Mesothelial cell of epicardium (in vitro differentiated cells): Measurements from ENCODE around the gene LRRIQ1. TPM values are rescaled to one million over a fixed set of nuclear protein-coding genes. Genes with fewer than 3 reads are reported as not detected.

Experiments used
- DNase-seq, 2 experiments: peaks; one replicate each; pipeline ENCODE4 v3.0.0; 2021; ENCODE audit warnings: low spot score in 2 of 2; ENCODE audit not compliant: unreplicated experiment in 2 of 2
- H3K27ac Mint-ChIP-seq: 2 replicates; pipeline ENCODE4 v1.8.0; 2021; ENCODE audit warnings: mixed read lengths
- H3K27me3 Mint-ChIP-seq: 2 replicates; pipeline ENCODE4 v1.8.0; 2021; ENCODE audit warnings: low read depth, mixed read lengths
- H3K36me3 Mint-ChIP-seq: 2 replicates; pipeline ENCODE4 v1.8.0; 2021; ENCODE audit warnings: mixed read lengths
- H3K4me1 Mint-ChIP-seq: 2 replicates; pipeline ENCODE4 v1.8.0; 2021; ENCODE audit warnings: mixed read lengths
- H3K4me3 Mint-ChIP-seq: 2 replicates; pipeline ENCODE4 v1.8.0; 2021; ENCODE audit warnings: mild to moderate bottlenecking, moderate library complexity, mixed read lengths
- H3K9me3 Mint-ChIP-seq: 2 replicates; pipeline ENCODE4 v1.8.0; 2021; ENCODE audit warnings: mixed read lengths
- total RNA-seq: library from RNA; stranded (reverse); gene quantifications from 3 replicates; pipeline ENCODE4 v1.2.1, GENCODE V29; 2021
- TF ChIP-seq, protein P1 (sequence below): fragments of 200-600 bp; sonication (generic); IDR thresholded peaks from one replicate; pipeline ENCODE4 v1.5.0; 2021; ENCODE audit warnings: antibody characterized with exemption; ENCODE audit not compliant: unreplicated experiment

Gene LRRIQ1
- total RNA-seq, 1 donor from 2014 or later: 3.8 TPM

GRCh38 chr12:85279449-85280164 is 243.5 kb downstream of the LRRIQ1 start:
- H3K4me3 Mint-ChIP-seq: peak overlapping the region; percentile 96
- TF ChIP-seq, protein P1, sequence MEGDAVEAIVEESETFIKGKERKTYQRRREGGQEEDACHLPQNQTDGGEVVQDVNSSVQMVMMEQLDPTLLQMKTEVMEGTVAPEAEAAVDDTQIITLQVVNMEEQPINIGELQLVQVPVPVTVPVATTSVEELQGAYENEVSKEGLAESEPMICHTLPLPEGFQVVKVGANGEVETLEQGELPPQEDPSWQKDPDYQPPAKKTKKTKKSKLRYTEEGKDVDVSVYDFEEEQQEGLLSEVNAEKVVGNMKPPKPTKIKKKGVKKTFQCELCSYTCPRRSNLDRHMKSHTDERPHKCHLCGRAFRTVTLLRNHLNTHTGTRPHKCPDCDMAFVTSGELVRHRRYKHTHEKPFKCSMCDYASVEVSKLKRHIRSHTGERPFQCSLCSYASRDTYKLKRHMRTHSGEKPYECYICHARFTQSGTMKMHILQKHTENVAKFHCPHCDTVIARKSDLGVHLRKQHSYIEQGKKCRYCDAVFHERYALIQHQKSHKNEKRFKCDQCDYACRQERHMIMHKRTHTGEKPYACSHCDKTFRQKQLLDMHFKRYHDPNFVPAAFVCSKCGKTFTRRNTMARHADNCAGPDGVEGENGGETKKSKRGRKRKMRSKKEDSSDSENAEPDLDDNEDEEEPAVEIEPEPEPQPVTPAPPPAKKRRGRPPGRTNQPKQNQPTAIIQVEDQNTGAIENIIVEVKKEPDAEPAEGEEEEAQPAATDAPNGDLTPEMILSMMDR: no peak
- peaks cover 27% of the 10 kb centered on the region for H3K27me3 Mint-ChIP-seq
- peak; percentile 28 to 58 for DNase-seq
- peaks cover 40% of the 10 kb centered on the region for H3K4me1 Mint-ChIP-seq
- H3K27ac Mint-ChIP-seq: peak overlapping the region; percentile 97
- no peaks in the 10 kb centered on the region for H3K36me3 Mint-ChIP-seq
- H3K9me3 Mint-ChIP-seq: no peaks in the 10 kb centered on the region

GRCh38 chr12:85280165-85280983 is 244.2 kb downstream of the LRRIQ1 start, which contains the start of gene ALX1:
Gene ALX1 (plus strand): TSS chr12:85280220. CDS start chr12:85280262, 42 bp downstream.
- Mint-ChIP-seq H3K36me3 (no peaks in the 10 kb centered on the region), H3K4me3 (peak within 1 kb of the TSS; percentile 96), H3K9me3 (no peaks in the 10 kb centered on the region), H3K27me3 (peaks cover 24% of the 10 kb centered on the region), H3K4me1 (peaks cover 38% of the 10 kb centered on the region), H3K27ac (peak within 1 kb of the TSS; percentile 97)
- DNase-seq: peak; percentile 37 to 72
- TF ChIP-seq, protein P1: no peak

- DNase-seq: no peak
- Mint-ChIP-seq H3K27me3 (peaks cover 22% of the 10 kb centered on the region), H3K4me3 (peak overlapping the region; percentile 96), H3K9me3 (no peaks in the 10 kb centered on the region), H3K27ac (peak overlapping the region; percentile 97), H3K36me3 (no peaks in the 10 kb centered on the region), H3K4me1 (peaks cover 33% of the 10 kb centered on the region)
- TF ChIP-seq, protein P1: no peak
Observed at GRCh38 chr12:85280984-85281630, 245.0 kb downstream of the LRRIQ1 start.

DNA sequence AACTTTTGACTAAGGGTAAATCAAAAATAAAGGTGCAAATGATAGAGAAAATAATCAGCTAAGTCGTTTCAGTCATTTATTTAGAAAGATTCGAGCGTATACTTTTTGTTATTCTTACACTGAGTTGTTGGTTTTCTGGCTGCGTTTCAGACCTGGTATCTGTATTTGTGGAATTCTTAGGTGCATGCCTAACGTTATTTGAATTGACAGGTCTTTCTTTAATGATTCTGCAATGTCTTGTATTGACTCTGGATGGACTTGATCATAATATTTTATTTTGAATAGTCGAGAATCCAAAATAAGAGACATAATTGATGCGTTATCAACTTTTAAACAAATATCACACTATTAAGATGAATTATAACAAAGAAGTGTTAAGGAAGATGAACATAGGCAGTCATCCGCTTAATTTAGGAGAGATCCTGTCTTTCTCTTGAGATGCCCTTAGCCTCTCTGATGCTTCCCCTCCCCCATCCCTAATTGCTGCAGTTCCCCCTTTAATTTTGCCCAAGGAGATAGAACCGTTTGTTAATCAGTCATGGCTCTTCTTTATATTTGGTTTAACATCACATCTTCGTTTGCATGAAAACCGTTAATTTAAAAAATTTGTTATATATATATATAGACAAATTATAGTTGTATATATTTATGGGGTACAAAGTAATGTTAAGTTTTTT is 245.6 kb downstream of the LRRIQ1 start:
- Mint-ChIP-seq H3K27ac (peak overlapping the region; percentile 97), H3K4me3 (peak overlapping the region; percentile 96), H3K4me1 (peaks cover 28% of the 10 kb centered on the region), H3K9me3 (no peaks in the 10 kb centered on the region), H3K27me3 (peaks cover 20% of the 10 kb centered on the region), H3K36me3 (no peaks in the 10 kb centered on the region)
- TF ChIP-seq, protein P1: no peak
- no peak for DNase-seq

DNA sequence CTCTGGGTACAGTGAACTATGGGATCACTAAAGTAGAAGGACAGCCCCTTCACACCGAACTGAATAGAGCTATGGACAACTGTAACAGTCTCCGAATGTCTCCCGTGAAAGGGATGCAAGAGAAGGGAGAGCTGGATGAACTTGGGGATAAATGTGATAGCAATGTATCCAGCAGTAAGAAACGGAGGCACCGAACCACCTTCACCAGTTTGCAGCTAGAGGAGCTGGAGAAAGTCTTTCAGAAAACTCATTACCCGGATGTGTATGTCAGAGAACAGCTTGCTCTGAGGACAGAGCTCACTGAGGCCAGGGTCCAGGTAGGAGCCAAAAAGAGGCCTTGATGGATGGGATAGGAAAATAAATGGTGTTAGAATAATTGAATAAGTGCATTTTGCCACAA is 247.4 kb downstream of the LRRIQ1 start:
- peaks cover 4% of the 10 kb centered on the region for H3K36me3 Mint-ChIP-seq
- peak overlapping the region; percentile 11 for H3K27ac Mint-ChIP-seq
- no peak for DNase-seq
- no peaks in the 10 kb centered on the region for H3K9me3 Mint-ChIP-seq
- peak overlapping the region; percentile 49 for H3K4me3 Mint-ChIP-seq
- TF ChIP-seq, protein P1: no peak
- peaks cover 28% of the 10 kb centered on the region for H3K4me1 Mint-ChIP-seq
- peaks cover 8% of the 10 kb centered on the region for H3K27me3 Mint-ChIP-seq
